Lower leg skin (tissue), 3 donors: Measurements from ENCODE around the gene ITLN2.
"Not testable (repeated sequence)": the region's sequence is repeated elsewhere in the genome, so short reads cannot be mapped to it uniquely, and the experiment has no call there.

ENCODE experiments used
- POLR2A ChIP-seq, 2 donors: fragments of 450-650 bp; IDR thresholded peaks; one replicate each; pipeline ENCODE4 v1.6.1; 2016 to 2017; ENCODE audit warnings: antibody characterized with exemption in 2 of 2, mild to moderate bottlenecking in 1 of 2, moderate library complexity in 1 of 2
- TF ChIP-seq, protein P1 (sequence below), 3 donors: fragments of 450-650 bp; IDR thresholded peaks; one replicate each; pipeline ENCODE4 v1.5.1; 2016; ENCODE audit warnings: antibody characterized with exemption in 3 of 3, mild to moderate bottlenecking in 3 of 3, moderate library complexity in 2 of 3

DNA sequence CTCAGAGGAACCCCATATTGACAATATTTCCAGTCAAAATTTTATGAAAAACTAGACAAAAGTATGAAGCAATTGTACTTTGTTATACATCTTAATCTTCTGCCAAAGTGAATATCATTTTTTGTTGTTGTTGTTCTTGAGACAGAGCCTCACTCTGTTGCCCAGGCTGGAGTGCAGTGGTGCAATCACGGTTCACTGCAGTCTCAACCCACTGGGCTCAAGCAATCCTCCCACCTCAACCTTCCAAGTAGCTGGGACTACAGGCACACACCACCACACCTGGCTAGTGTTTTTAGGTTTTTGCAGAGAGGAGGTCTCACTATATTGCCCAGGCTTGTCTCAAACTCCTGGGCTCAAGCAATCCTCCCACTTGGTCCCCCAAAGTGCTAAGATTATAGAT lies 52.4 kb downstream of the ITLN2 start:
- not testable (repeated sequence) for TF ChIP-seq POLR2A (IDR thresholded peaks at IDR 0.05)
- TF ChIP-seq, protein P1, sequence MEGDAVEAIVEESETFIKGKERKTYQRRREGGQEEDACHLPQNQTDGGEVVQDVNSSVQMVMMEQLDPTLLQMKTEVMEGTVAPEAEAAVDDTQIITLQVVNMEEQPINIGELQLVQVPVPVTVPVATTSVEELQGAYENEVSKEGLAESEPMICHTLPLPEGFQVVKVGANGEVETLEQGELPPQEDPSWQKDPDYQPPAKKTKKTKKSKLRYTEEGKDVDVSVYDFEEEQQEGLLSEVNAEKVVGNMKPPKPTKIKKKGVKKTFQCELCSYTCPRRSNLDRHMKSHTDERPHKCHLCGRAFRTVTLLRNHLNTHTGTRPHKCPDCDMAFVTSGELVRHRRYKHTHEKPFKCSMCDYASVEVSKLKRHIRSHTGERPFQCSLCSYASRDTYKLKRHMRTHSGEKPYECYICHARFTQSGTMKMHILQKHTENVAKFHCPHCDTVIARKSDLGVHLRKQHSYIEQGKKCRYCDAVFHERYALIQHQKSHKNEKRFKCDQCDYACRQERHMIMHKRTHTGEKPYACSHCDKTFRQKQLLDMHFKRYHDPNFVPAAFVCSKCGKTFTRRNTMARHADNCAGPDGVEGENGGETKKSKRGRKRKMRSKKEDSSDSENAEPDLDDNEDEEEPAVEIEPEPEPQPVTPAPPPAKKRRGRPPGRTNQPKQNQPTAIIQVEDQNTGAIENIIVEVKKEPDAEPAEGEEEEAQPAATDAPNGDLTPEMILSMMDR (IDR thresholded peaks at IDR 0.05), result not testable (repeated sequence)
